Stromal cell of bone marrow (primary cell): Measurements from ENCODE around the gene KLC4.
"Not testable (repeated sequence)": the region's sequence is repeated elsewhere in the genome, so short reads cannot be mapped to it uniquely, and the experiment has no call there.

Experiments
- DNase-seq: peaks from one replicate; pipeline ENCODE4 v3.0.0-alpha.2; 2012; ENCODE audit warnings: low read depth

Gene KLC4

DNA sequence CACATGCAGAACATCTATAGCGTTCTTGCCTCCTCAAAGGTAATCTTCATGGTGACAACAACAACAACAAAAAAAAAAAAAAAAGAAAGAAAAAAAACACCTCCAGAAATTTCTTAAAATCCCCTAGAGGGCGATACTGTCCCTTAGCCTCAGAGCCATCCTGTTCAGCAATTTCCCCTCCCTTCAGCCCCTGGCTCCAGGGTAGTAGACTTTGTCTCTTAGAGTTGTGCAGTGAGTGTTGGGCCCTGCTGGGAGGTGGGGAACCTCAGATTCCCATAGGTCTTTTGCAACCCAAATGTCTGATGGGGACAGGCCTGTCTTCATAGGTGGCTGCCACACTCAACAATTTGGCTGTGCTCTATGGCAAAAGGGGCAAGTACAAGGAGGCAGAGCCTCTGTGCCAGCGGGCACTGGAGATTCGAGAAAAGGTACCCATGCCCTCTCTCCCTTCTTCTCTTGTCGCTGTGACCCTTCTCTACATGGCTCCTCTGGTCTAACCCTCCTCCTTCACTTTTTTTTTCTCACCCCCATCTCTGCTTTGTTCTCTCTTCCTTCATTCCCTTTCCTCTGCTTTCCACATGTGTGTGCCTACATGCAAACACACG is 10.7 kb downstream of the KLC4 start:
- no peak for DNase-seq

DNA sequence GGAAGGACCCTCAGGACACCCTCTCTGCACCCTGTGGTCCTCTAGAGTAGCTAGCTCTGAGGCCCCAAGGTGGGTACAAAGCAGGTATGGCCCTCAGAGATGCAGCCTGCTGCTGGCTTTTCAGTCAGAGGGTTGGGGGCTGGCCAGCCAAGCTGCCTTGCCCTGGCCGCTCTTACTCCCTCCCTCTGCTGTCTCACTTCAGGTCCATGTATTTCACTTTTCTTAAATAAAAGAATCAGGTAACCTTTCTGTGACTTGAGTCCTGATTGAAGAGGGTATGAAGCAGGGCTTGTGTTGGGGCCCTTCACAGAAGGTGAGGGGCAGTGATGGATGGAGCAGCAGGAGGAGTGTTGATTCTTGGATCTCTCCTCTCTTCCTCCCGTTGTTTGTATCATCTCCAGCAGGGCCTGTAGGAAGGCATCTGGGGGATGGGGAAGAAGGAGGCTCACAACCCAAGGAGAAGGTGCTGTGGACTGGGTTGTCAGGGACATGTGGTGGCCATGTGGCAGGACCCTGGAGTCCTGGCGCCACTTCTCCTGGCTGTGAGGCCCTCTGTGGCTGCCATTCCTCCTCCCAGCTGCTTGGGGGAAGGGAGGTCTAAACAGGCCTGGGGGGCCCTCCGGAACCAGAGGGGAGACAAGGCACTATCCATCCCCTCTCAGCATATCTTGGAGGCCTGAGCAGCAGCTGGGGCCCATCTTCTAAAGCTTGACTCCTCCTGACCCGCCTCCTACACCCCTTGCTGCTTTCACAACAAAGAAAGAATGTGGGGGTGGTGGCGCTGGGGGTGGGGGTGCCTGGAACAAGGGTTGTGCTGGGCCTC is 15.6 kb downstream of the KLC4 start:
- DNase-seq = no peak

DNA sequence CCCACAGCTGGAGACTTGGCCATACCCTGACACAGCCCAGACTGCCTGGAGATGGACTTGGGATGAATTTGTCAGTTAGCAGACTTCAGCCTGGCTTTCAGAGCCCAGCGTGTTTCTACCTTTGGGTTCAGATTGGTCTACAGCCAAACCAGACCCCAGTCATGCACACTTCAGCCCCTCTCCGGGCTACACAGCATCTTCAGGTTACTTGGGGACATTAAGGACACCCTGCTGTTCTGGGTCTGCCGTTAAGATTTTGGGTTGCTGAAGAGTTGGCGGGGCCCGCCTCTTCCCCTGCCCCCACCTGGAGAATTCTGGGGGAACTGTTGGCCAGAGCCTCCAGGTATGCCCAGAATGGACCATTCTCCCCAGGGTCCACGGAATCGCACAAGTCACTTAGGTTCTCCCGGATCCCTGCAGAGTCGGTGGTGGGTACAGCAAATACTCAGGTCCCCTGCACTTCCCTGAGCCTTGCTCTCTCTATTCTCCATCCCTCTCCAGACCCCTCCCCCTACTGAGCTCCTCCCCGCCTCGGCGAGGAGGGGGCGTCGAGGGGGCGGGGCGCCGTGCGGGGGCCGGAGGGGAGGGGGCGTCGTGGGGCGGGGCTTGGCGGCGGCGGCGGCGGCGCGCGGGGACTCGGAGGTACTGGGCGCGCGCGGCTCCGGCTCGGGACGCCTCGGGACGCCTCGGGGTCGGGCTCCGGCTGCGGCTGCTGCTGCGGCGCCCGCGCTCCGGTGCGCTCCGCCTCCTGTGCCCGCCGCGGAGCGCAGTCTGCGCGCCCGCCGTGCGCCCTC is 16.4 kb downstream of the KLC4 start, which contains the start of gene PTK7:
Gene PTK7, plus strand, starts transcription at position 645 of the 794 bp plus-strand sequence. CDS start 175 bp downstream, outside the sequence.
- no peak for DNase-seq

DNA sequence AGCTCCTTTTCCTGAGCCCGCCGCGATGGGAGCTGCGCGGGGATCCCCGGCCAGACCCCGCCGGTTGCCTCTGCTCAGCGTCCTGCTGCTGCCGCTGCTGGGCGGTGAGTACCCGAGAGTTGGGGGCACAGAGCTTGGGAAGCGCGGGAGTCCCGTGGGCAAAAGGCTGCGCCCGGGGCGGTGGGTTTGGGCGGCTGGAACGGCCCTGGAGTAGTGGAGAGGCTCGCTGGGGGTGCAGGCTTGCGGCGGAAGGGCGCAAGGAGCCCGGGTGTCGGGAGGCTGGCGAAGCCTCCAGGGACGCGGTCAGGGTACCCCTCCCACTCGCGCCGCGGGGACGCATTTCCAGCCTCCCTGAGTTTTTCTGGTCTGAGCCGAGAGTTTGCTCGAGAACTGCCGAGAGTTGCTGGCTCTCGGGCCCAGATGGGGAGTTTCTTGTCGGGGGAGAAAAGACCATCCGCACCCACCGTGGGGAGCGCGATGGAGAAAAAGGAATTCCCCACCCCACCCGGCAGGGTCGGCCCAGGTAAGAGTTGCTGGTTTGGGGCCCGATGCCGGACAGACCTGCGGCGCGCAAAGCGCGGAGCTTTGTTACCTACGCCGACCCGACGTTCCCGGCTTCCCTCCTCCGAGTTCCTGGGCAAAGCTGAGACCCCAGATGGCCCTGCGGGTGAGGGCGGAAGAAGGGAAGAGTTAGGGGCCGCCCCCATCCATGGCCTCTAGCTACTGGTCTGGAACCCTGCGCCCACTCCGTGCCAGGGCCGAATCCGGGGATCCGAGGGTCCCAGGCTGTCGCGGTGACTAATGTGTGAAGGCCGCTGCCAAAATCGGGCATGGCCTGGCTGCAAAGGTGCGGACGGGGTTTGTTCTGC is 17.3 kb downstream of the KLC4 start:
- no peak for DNase-seq

DNA sequence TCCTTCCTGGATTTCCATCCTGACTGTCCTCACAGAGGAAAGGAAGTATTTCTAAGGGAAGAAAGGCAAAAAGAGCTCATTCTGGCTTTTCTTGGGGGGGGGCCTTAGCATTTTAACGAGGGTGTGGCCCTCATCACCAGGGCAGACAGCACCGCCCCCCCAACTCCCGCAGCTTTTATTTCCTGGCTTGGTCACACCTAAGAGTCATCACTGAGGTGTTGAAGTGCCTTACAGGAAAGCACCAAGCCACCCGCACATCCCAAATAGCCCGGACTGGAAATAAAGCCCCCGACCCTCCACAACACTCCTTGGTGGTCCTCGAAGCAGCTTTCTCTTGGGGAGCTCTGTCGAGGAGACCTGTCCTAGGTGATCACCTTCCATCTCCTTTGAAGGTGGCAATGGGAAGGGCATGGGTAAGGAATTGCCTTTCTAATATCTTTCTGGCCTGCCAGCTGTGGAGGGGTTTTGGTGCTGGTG is 17.9 kb downstream of the KLC4 start:
- DNase-seq = no peak

DNA sequence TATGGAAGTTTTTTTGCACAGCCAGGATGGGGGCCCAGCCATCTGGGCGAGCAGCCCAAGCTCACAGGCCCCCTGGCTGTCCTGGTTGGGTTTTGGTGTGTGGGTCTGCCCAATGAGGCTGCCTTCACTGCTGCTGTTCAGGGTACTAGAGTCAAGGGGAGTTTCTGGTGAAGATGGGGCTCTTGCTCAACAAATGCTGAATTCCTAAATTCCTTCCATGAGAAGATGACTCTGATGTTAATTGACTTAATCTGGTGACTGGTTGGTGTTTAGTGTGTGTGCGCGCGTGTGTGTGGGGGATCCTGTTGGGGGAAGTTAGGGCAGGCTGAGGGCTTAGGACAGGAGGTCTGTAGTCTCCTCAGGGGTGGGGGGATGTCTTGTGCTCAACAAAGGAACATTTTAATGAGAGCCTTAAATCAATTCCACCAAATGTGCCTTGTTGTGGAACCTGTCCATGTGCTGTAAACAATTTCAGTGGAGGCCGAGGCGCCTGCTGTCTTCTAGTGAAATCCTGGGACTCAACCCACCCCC is 18.6 kb downstream of the KLC4 start:
- no peak for DNase-seq

DNA sequence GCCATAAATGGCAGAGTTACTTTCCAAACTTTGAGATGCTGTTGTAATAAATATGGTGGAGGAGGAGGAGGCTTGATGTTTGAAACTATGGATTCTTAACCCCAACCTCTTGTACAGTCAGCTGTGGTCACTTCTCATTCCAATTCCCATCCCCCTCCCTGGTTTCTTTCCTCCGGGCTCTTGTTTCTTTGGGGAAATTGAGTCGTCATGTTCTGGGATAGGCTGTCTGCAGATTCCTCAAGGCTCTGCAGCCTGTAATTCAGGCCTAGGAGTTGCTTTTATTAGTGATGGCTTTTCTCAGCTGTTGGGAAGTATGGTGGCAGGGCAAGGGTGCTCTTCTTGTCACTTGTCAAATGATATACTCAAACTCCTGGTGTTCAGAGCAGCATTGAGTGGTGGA is 19.3 kb downstream of the KLC4 start:
- DNase-seq = no peak

DNA sequence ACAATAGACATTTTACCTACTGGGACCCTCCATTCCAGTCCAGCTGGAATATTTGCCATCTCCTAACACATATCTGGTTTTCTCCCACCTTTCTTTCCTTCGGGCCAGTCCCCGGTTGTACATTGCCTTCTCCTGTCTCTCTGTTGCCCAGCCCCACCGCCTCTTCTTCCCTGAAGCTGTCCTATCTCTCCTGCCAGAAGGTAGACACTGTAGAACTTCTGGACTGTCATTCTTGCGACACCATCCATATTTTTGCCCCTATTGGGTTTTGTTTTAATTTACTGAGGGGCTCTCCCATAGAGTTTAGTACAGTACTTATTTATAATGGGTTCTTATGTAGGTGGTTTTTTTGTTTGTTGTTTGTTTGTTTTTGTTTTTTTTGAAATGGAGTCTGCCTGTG is 21.6 kb downstream of the KLC4 start:
- no peak for DNase-seq

DNA sequence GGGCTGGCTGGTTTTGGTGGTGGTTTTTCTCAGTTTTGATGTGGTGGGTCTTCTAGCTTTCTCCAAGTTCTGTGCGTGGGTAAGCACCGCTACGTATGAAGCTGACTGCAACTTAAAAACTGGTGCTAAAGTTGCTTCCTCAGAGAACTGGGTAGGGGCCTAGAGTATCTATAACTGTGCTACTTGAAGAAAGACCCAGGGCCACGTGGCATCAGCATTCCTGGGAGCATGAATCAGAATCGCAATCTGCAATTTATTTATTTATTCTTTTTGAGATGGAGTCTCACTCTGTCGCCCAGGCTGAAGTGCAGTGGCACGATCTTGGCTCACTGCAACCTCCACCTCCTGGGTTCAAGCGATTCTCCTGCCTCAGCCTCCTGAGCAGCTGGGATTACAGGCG is 22.5 kb downstream of the KLC4 start:
- DNase-seq = not testable (repeated sequence)

DNA sequence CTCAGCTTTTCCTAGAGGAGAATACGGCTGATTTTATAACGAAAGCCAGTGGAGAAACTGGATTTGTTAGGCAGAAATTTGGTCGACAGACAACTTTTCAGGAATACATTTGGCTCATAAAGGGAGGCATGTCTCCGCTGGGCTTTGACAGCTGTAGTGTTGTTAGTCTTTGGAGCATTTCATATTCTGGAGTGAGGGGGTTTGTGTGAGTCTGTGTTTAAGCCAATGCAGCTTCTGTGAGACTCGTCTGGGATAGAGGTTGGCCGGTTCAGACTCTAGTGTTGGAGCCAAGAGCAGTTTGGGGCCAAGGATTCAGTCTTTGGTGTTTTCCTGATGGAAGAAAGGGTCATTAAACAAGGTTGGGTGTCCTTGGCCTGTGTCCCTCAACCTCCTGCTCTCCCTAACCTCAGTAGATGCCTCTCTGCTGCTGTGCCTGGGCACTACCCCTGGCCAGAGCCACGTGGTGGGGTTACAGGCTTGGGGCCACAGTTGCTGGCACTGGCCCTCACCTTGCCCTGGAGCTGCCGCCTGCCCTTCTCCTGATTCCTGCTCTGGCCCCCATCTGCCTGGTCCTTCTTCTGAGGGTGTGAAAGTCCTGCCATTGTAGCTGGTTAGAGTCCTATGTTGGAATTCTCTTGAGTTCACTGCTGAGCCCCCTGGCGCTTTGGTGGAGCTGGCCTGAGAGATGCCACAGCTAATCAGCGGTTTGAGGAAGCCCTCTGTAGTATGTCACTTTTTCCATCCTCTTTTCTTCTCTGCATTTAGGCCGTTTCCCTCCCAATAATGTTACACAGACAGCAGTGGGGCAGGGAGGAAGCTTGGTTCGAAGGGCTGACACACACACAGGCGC is 23.6 kb downstream of the KLC4 start:
- DNase-seq = no peak

DNA sequence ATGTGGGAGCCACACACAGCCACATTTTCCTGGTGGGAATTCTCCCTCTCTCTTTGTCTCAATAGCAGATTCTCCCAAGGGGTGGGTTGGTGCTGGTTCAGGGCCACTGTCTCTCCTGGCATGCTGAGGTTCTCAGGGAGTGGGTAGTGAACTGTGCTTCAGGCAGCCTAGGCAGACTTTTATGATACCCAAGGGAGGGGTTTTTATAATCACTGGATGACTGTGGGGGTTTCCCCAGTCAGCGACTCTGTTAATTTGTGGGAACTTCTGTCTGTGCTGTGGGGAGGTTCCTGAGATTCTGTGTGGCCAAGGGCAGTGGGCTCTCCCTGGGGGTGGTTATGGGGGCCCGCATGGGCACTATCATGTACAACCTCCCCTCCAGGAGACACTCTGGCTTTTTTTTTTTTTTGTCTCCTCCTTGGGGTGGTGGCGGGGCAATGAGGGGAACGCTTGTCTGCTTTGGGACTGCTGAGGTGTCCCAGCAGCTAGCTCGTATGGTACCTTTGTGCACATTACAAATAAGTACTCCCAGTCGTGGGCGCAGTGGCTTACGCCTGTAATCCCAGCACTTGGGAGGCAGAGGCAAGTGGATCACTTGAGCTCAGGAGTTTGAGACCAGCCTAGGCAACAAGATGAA is 26.7 kb downstream of the KLC4 start:
- no peak for DNase-seq

DNA sequence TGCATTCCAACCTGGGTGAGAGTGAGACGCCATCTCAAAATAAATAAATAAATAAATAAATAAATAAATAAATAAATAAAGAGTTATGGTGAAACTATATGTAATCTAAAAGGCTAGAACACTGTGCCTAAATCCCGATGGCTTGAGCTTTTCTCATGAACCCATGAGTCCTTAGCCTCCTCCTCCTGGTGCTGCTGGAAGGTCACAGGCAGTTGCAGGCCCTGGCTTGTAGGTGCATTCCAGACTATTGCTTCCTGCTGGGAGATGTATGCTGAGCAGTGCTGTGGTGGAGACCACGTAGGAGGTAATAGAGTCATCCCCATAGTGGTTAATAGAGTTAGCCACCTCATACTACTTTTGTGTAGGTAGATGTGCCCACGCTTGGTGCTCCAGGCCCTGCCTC is 29.2 kb downstream of the KLC4 start:
- no peak for DNase-seq

DNA sequence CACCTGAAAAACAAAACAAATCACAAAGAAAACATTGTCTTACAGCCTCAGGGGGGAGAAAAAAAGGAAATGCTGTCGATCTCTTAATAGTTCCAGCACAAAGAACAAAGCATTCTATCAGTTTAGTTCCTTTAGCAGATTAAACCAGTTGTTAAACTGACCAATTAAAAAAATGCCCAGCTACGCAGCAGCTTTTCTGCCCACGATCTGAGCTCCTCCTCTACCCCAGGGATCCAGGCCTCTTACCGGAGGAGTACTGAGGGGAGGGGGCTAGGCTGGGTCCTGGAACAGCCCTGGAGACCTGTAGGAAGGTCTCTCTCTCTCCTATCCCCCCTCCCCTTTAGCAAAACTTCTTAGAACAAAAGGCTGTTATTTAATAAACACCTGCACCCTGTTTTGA is 30.0 kb downstream of the KLC4 start:
- no peak for DNase-seq

DNA sequence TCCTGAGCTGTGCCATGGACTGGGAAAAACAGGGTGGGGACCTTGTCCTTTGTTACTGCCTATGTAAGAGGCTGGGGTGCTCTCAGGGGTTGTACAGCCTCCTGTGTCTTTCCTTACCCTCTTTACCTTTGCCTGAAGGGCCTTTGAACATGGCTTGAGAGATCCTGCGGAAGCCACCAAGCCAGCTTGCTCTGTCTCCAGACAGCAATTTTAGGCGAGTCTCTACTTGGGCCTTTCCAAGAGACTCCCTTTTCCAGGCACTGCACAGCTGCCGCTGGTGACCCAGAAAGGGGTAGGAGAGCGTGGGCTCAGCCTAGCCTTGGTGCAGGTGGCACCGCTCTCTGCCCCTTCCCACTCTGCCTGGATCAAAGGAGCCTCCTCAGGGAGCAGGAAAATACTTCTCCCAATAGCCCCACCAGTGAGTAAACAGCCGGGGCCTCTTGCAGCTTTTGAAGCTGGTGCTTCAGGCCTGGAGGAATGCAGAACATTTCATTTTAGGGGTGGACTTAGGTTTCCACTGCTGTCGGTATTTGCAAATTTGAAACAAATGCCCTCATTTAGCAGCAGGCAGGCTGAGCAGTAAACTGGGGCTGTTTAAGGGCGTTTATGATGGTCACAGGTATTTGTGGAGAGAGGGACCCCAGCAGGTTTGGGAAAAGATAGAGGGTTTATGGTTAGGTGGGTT is 30.6 kb downstream of the KLC4 start:
- no peak for DNase-seq

DNA sequence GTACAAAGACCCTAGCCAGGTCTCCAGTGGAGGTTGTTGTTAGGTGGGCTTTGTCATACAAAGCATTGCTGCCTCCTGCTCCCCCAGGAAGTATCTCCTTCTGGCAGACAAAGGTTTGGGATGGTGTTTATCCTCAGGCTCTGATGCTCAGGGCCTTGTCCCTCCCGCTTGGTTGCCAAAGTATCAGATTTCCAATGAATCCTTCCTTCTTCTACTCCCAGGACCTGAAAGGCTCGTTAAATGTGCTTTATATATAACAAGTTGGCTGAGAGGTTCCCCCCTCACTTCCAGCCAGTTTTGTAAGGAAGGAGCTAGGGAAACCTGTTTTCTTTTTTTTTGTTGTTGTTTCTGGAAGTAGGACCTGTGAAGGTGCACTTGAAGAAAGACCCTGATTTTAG is 31.1 kb downstream of the KLC4 start:
- no peak for DNase-seq

DNA sequence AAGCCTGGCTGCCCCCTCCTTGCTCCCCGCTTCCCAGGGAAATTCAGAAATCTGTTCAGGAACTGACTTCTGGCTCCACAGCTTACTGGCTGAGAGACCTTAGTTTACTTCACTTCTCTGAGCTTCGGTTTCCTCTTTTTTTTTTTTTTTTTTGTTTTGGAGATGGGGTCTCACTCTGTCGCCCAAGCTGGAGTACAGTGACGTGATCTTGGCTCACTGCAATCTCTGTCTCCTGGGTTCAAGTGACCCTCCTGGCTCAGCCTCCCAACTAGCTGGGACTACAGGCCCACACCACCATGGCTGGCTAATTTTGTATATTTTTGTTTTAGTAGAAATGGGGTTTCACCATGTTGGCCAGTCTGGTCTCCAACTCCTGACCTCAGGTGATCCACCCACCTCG is 31.6 kb downstream of the KLC4 start:
- no peak for DNase-seq

DNA sequence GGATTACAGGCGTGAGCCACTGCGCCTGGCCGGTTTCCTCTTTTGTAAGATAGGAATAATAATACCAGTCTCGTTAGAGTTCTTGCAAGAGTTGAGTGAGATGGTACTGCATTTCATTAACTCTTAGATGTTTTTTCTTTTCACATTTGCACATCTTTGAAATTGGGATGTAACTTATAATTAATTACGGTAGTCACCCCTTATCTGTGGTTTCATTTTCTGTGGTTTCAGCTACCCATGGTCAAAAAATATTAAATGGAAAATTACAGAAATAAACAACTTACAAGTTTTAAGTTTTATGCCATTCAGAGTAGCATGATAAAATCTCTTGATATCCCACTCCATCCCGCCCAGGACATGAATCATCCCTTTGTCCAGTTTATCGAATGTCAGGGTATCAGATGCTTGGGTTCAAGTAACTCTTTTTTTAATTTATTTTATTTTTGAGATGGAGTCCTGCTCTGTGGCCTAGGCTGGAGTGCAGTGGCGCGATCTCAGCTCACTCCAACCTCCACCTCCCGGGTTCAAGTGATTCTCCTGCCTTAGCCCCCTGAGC is 32.1 kb downstream of the KLC4 start:
- DNase-seq = no peak

DNA sequence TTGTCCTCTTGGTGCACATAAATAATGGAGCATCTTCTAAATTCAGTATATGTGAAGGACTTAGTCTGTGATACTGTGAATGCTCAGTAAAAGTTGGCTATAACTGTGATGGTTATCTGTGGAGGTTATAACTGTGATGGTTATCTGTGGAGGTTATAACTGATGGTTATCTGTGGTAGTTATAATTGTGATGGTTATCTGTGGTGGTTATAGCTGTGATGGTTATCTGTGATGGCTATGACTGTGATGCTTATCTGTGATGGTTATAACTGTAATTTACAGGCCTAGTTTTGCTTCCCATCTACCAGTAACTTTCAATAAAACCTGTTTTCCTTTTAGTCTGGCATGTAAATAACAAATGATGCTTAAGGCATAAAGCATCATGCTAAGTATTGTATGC is 33.2 kb downstream of the KLC4 start:
- no peak for DNase-seq
